ENCODE data around the gene SERPINE3. TPM values are rescaled to one million over a fixed set of nuclear protein-coding genes. Genes with fewer than 3 reads are reported as not detected.

Gene SERPINE3
- total RNA-seq = not detected in 2 replicates

DNA sequence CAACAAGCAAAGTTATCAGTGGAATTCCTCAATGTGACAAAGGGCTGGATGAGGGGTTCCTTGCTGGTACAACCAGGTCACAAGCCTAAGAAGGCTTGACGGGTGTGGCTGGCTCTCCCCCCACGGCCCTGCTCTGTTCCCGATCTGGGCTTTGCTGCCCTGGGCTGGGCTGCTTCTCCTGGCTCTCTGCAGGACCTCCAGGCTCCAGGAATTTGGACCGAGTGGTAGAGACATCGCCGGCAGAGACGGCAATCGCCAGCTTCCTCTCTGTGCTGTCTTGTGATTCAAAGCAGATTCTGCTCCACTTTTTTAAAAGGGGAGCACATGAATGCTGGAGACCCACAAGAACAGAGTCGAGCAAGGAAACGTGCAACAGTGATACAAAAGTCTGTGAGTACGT lies at the start of gene SERPINE3:
TSS of gene SERPINE3 (plus strand) at position 338 of the 400 bp plus-strand sequence. CDS start 1,401 bp downstream, outside the sequence.

Other genes starting within 250 kb of the SERPINE3 start
- not detected in 2 replicates for gene C13orf42, start 228.4 kb upstream of the SERPINE3 start, total RNA-seq
- 0.97 and 2.3 TPM in 2 replicates for gene FAM124A, start 117.3 kb upstream of the SERPINE3 start, total RNA-seq
- 17.7 and 26.9 TPM in 2 replicates for gene INTS6, start 113.3 kb downstream of the SERPINE3 start, total RNA-seq
- gene WDFY2, start 244.8 kb downstream of the SERPINE3 start, total RNA-seq = 2.5 and 40.2 TPM in 2 replicates

Measured in cardiac atrium fibroblast (primary cell).